Spinal cord (tissue), 10 donors: ENCODE data around the gene LRRC8B. TPM values are rescaled to one million over a fixed set of nuclear protein-coding genes. Genes with fewer than 3 reads are reported as not detected.

Experiments
- DNase-seq, 6 donors: peaks; one replicate each; pipeline versions ENCODE4 v3.0.0 to v3.0.0-alpha.2; 2013 to 2015; ENCODE audit warnings: low spot score in 6 of 6, low read depth in 4 of 6
- H3K27ac ChIP-seq: one replicate; pipeline ENCODE4 v1.5.1; 2013; ENCODE audit warnings: low read depth, low read length, control low read depth
- H3K27me3 ChIP-seq: one replicate; pipeline ENCODE4 v1.6.1; 2013; ENCODE audit warnings: low read length; ENCODE audit not compliant: control insufficient read depth, insufficient read depth
- H3K36me3 ChIP-seq: one replicate; pipeline ENCODE4 v1.6.1; 2013; ENCODE audit warnings: low read length; ENCODE audit not compliant: control insufficient read depth, insufficient read depth
- H3K4me1 ChIP-seq: one replicate; pipeline ENCODE4 v1.6.1; 2013; ENCODE audit warnings: low read length; ENCODE audit not compliant: control insufficient read depth, insufficient read depth
- H3K4me3 ChIP-seq: one replicate; pipeline ENCODE4 v1.5.1; 2013; ENCODE audit warnings: low read depth, low read length, control low read depth
- H3K9me3 ChIP-seq: one replicate; pipeline ENCODE4 v1.6.1; 2013; ENCODE audit warnings: low read length; ENCODE audit not compliant: control insufficient read depth, insufficient read depth
- WGBS: methylation state at CpG from one replicate; pipeline ENCODE4 v1.1.5; 2013; ENCODE audit warnings: missing lambda C conversion rate; ENCODE audit not compliant: insufficient coverage; 5-methylcytosine and 5-hydroxymethylcytosine counted together
- polyA plus RNA-seq, 2 donors: library from polyadenylated mRNA; unstranded; fragments of 120-200 nt; gene quantifications; one replicate each; pipeline ENCODE4 v1.2.1, GENCODE V29; 2013; ENCODE audit not compliant: insufficient read length in 2 of 2
- total RNA-seq, 2 donors: library from RNA; depleted of rRNA in 1 of 2; stranded (reverse); fragments of 120-200 nt in 1 of 2; fragments of >200 nt in 1 of 2; gene quantifications; one replicate each; pipeline versions ENCODE4 v1.2.3 to v1.2.4, GENCODE V29; 2013 to 2014
- donor health status: healthy.

The LRRC8B gene
- total and polyA plus RNA-seq, 4 donors = 9.3 to 26.7 (median 18.3) TPM

DNA sequence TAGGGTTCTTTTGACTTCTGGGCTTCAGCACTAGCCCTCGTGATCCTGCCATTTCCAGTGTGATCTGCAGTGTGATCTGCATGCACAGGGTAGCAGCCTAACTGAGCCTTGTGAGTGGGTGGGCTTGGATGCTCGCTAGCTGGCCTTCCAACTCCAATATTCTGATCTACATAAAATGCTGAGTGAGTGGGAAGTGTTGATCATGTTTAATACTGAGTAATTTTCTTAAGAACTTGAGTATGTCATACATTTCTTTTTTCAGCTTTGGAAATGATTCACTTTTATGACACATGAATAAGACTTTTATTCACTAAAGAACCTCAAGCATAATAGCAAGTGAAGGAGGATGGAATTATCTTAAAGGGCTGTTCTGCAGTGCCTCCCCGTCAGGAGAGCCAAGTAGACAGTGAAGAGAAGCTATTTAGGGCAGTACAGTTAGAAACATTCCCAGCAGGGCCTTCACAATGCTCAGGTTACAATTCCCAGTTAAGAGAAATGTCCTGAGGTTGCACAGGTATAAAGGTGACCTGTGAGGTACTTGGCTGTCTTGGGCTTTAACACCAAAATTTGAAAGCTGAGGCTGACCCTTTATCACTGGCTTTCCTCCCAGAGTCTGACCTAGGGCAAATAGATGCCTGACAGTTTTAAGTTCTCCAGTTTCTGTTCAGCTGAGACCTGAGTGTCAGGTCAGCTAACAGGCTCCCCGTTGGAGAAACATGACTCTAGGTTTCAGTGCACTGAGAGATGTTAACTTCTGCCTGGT is 79.2 kb downstream of the LRRC8B start:
- WGBS = 83% methylated on average over 1 of the region's 4 CpGs
- Histone ChIP-seq H3K9me3 (no peaks in the 10 kb centered on the region), H3K27ac (peak overlapping the region; percentile 37)

DNA sequence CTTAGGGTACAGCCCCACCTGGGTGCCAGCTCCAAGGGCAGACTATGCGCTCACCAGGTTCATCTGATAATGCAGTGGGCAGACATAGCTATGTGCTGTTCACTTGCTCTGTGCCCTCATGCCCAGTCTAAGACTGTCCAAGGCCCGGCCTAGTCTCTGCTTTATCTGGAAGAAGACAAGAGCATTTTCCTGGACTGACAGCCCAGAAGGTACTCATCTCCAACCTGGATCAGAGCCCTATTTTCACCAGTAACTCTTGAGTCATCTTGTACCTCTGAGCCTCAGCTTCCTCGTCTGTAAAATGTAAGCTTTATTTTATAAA is 79.7 kb downstream of the LRRC8B start:
- Histone ChIP-seq H3K9me3 (no peaks in the 10 kb centered on the region), H3K27me3 (no peaks in the 10 kb centered on the region), H3K27ac (no peak overlapping the region), H3K36me3 (peaks cover 5% of the 10 kb centered on the region), H3K4me1 (peaks cover 7% of the 10 kb centered on the region), H3K4me3 (no peak overlapping the region)
- DNase-seq = no peak
- WGBS = 88% methylated on average over 2 of the region's 3 CpGs

More for the DNA sequence above, 79.2 kb downstream of the LRRC8B start:
- no peak for DNase-seq
- H3K36me3 ChIP-seq = no peaks in the 10 kb centered on the region
- peaks cover 7% of the 10 kb centered on the region for H3K4me1 ChIP-seq
- H3K4me3 ChIP-seq = no peak overlapping the region
- no peaks in the 10 kb centered on the region for H3K27me3 ChIP-seq

GRCh38 chr1:89605692-89606091 is 81.1 kb downstream of the LRRC8B start:
- H3K9me3 ChIP-seq = no peaks in the 10 kb centered on the region
- 80% methylated on average over 2 of the region's 2 CpGs for WGBS
- peak overlapping the region; percentile 22 for H3K27ac ChIP-seq
- peaks cover 16% of the 10 kb centered on the region for H3K36me3 ChIP-seq
- H3K4me1 ChIP-seq = peaks cover 7% of the 10 kb centered on the region
- peak in 1 of 6 donors; percentile 24 for DNase-seq
- no peak overlapping the region for H3K4me3 ChIP-seq
- H3K27me3 ChIP-seq = no peaks in the 10 kb centered on the region

- peak overlapping the region; percentile 52 for H3K27ac ChIP-seq
- no CpG with 5 or more reads among the region's 3 CpGs for WGBS
These were observed 81.8 kb downstream of the LRRC8B start for GRCh38 chr1:89606227-89606980.

DNA sequence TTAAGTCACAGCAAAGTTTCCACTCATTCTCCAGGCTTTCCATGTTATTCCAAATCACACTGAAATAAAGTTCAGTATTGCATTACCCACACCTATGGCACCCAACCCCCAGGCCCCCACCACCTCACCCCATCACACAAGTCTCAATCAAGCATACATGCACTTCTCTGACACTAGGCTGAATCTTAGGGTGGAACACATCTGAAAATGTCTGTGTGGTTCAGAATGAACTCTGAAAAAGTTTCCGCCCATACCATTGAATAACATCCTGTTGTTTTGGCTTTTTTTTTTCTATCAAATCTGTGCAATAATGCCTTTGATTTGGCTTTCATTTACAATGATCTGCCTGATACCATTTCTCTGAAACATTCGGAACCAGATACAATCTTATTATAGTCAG is 82.5 kb downstream of the LRRC8B start:
- Histone ChIP-seq H3K27ac (peak overlapping the region; percentile 52), H3K36me3 (peaks cover 17% of the 10 kb centered on the region), H3K4me3 (no peak overlapping the region), H3K27me3 (no peaks in the 10 kb centered on the region), H3K9me3 (no peaks in the 10 kb centered on the region), H3K4me1 (peaks cover 7% of the 10 kb centered on the region)
- WGBS = no CpG with 5 or more reads among the region's 2 CpGs
- DNase-seq = no peak

More at GRCh38 chr1:89606227-89606980, 81.8 kb downstream of the LRRC8B start:
- H3K36me3 ChIP-seq = peaks cover 17% of the 10 kb centered on the region
- no peak overlapping the region for H3K4me3 ChIP-seq
- DNase-seq = no peak
- H3K9me3 ChIP-seq = no peaks in the 10 kb centered on the region
- H3K27me3 ChIP-seq = no peaks in the 10 kb centered on the region
- peaks cover 7% of the 10 kb centered on the region for H3K4me1 ChIP-seq

GRCh38 chr1:89607586-89608318 is 83.1 kb downstream of the LRRC8B start:
- 100% methylated on average over 1 of the region's 5 CpGs for WGBS
- Histone ChIP-seq H3K4me1 (peaks cover 7% of the 10 kb centered on the region), H3K27me3 (no peaks in the 10 kb centered on the region), H3K27ac (no peak overlapping the region), H3K9me3 (no peaks in the 10 kb centered on the region), H3K4me3 (no peak overlapping the region), H3K36me3 (peaks cover 17% of the 10 kb centered on the region)
- DNase-seq = peak in 1 of 6 donors; percentile 5

- no peaks in the 10 kb centered on the region for H3K27me3 ChIP-seq
- no peak overlapping the region for H3K27ac ChIP-seq
- no peak overlapping the region for H3K4me3 ChIP-seq
- no peaks in the 10 kb centered on the region for H3K9me3 ChIP-seq
- peaks cover 2% of the 10 kb centered on the region for H3K4me1 ChIP-seq
- peaks cover 17% of the 10 kb centered on the region for H3K36me3 ChIP-seq
- 95% methylated on average over 3 of the region's 9 CpGs for whole genome bisulfite sequencing
- DNase-seq = no peak
These were observed 83.8 kb downstream of the LRRC8B start for GRCh38 chr1:89608319-89608983.

DNA sequence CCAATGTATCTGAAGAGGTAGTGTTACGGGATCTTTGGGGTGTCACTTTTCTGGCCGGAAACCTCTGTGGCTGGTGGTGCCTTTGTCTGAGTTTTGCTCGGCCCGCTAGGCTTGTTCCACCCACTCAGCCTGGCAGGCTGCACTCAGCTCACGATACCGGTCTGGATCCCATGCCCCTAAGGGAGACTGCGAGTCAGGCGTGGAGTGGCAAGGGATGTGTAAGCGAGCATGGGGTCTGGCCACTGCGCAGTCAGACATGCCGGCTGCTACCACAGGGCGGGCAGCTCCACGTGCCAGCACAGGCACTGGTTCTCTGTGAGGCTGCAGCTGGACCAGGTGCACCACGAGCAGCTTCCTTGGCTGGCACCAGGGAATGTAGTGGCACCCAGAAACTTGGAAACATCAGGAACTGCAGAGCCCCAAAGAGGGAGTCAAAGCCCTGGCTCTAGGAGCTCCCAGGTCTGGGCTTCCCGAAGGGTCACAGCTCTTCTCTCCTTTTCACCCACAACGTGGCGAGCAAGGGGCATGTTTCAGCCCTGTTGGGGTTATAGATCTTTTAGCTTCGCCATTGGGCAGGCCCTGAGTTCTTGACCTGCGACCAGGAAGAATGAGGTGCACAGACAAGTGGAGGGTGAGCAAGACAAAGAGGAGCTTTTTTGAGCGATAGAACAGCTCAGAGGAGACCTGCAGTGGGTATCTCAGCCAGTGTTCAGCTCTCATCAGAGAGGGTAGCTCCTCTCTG is 84.5 kb downstream of the LRRC8B start:
- H3K27me3 ChIP-seq = no peaks in the 10 kb centered on the region
- no peaks in the 10 kb centered on the region for H3K4me1 ChIP-seq
- H3K4me3 ChIP-seq = no peak overlapping the region
- 94% methylated on average over 19 of the region's 20 CpGs for WGBS
- no peaks in the 10 kb centered on the region for H3K9me3 ChIP-seq
- DNase-seq = no peak
- H3K27ac ChIP-seq = no peak overlapping the region
- H3K36me3 ChIP-seq = peaks cover 17% of the 10 kb centered on the region
